Amniotic epithelial cell (primary cell): ENCODE data around the gene SLC35G4.
"Not testable (repeated sequence)": the region's sequence is repeated elsewhere in the genome, so short reads cannot be mapped to it uniquely, and the experiment has no call there.

Source experiments
- DNase-seq: peaks from one replicate; pipeline ENCODE4 v3.0.0-alpha.2; 2010; ENCODE audit warnings: low read depth

Gene SLC35G4

DNA sequence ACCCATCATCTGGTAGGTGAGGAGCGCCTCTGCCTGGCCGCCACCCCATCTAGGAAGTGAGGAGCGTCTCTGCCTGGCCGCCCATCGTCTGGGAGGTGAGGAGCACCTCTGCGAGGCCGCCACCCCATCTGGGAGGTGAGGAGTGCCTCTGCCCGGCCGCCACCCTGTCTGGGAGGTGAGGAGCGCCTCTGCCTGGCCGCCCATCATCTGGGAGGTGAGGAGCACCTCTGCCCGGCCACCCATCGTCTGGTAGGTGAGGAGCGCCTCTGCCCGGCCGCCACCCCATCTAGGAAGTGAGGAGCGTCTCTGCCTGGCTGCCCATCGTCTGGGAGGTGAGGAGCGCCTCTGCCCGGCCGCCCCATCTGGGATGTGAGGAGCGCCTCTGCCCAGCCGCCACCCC is 4.2 kb downstream of the SLC35G4 start:
- DNase-seq = not testable (repeated sequence)

GRCh38 chr18:11614042-11614441 is 4.6 kb downstream of the SLC35G4 start:
- DNase-seq = not testable (repeated sequence)

DNA sequence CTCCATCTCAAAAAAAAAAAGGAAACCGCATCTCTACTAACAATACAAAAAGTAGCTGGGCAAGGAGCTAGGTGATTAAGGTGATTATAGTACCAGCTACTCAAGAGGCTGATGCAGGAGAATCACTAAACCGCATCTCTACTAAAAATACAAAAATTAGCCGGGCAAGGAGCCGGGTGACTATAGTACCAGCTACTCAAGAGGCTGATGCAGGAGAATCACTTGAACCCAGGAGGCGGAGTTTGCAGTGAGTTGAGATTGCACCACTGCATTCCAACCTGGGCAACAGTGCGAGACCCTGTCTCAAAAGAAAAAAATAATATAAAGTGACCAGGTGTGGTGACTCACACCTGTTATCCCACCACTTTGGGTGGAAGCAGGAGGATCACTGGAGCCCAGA is 5.6 kb downstream of the SLC35G4 start:
- DNase-seq = not testable (repeated sequence)

DNA sequence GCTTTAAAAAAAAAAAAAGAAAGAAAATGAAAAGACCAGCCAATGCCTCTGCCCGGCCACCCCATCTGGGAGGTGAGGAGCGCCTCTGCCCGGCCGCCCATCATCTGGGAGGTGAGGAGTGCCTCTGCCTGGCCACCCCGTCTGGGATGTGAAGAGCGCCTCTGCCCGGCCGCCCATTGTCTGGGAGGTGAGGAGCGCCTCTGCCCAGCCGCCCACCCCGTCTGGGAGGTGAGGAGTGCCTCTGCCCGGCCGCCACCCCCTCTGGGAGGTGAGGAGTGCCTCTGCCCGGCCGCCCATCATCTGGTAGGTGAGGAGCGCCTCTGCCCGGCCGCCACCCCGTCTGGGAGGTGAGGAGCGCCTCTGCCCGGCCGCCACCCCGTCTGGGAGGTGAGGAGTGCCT is 37.9 kb downstream of the SLC35G4 start:
- not testable (repeated sequence) for DNase-seq

DNA sequence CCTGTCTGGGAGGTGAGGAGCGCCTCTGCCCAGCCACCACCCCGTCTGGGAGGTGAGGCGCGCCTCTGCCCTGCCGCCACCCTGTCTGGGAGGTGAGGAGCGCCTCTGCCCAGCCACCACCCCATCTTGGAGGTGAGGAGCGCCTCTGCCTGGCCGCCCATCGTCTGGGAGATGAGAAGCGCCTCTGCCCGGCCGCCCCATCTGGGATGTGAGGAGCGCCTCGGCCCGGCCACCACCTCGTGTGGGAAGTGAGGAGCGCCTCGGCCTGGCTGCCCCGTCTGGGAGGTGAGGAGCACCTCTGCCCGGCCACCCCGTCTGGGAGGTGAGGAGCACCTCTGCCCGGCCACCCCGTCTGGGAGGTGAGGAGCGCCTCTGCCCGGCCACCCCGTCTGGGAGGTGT is 38.4 kb downstream of the SLC35G4 start:
- not testable (repeated sequence) for DNase-seq

- no peak for DNase-seq
Measured at GRCh38 chr18:11649839-11650238, 40.4 kb downstream of the SLC35G4 start.

GRCh38 chr18:11651899-11652298 is 42.5 kb downstream of the SLC35G4 start:
- DNase-seq = no peak

DNA sequence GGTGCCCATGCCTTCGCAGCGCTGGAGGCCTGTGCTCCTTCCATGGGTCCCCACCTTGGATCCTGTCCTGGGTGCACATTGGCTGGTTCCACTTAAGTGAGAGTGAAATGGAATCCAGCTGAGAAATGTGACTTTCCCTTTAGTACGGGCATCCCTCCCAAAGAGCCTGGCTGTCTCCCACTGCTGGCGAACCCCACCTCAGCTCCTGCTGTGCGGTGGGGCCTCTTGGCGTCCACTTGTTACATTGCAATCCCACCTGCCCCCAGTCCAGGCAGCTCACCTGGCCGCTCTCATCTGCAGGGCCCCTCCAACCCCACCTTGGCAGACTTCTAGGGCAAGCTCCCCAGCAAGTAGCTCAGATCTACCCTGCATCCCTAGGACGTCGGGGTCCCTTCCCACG is 44.1 kb downstream of the SLC35G4 start:
- no peak for DNase-seq

GRCh38 chr18:11654736-11655605 is 45.6 kb downstream of the SLC35G4 start:
- DNase-seq = peak; percentile 9

DNA sequence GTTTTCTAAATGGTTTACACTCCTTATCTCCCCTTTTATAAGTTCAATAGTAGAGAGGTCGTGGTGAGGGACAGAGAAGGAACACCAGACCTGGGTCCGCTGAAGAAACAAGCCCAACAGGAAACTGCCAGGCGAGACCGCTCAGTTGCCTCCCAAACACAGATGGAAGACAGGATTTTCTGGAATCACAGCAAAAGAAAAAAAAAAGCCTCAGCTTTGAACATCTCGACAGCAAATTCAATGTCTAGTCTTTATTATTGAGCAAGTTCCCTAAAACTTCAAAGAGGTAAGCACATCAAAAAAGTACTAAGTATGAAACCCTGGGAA is 46.2 kb downstream of the SLC35G4 start:
- no peak for DNase-seq

DNA sequence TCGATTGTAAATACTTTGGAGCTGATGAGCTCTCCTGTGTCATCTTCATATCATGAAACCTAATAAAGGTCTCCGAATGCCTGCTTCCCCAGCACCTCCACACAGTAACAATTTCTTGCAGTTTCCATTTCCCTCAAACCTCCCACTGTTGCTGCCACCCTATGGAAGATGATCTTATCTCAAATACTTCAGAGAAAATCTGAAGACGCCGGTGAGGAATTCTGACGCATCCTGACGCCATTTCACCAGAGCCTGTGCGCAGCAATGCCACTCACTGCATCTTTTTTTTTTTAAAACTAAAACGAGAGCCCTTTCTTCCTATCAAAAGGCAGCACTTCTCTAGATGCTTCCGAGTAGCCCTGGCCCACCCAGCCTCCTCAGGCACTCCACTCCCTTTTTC is 47.8 kb downstream of the SLC35G4 start:
- DNase-seq = no peak

- DNase-seq = no peak
Measured at GRCh38 chr18:11657554-11657953, 48.2 kb downstream of the SLC35G4 start.

DNA sequence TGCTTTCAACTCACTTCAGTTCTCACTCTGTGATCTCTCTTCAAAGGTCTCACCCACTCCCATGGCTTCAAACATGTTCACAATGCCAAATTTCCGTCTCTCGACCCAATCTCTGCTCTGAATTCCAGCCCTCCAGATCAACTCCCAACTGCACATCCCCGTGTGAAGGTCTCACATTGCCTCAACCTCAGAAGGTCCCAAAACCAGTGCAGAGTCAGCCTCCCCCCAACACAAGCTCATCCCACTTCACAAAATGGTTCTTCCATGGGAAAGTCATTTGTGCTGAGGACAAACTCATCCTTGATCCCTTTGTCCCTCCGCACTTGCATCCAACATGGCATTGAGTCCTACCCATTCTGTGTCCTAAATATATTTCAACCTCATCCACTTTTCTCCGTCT is 48.6 kb downstream of the SLC35G4 start:
- no peak for DNase-seq

DNA sequence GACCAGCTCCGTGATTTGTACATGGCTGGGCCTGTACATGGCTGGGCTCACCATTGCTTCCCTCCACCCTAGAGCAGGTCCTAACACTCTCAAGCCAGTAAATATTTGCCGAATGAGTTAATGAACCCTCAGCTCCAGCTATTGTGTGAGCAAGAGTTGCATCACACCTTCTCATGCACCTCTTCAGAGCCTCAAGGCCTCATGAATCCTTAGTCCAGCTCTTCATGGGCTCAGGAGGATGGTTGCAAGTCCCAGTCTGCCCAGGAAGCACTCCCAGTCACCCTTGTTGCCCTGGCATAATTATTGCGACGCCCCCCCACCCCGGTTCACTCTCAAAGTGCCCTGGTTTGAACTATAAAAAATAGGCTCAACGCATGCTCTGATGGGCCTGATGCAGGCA is 49.6 kb downstream of the SLC35G4 start:
- no peak for DNase-seq
